Measurements from ENCODE around the gene SPATS2. TPM values are rescaled to one million over a fixed set of nuclear protein-coding genes. Genes with fewer than 3 reads are reported as not detected.
A peak's percentile ranks its signal among the peaks of the same experiment; 100 is the strongest.

SPATS2 gene
- total RNA-seq, 3 donors from 2014 or later (not counting 1 experiment from before 2014, with no cell fraction given), result 14.6 to 18.4 (median 15.4) TPM

- peaks cover 10% of the 10 kb centered on the region for H3K36me3 ChIP-seq (ENCODE audit: control insufficient read depth, insufficient read depth, low read length)
- Mint-ChIP-seq H3K4me1 (peaks cover 0 to 11% of the 10 kb centered on the region in 2 donors), H3K36me3 (no peaks in the 10 kb centered on the region), H3K9me3 (no peaks in the 10 kb centered on the region), H3K27ac (no peak overlapping the region), H3K4me3 (no peak overlapping the region), H3K27me3 (ENCODE audit: low read depth in 2 of 2) (peaks cover 0 to 17% of the 10 kb centered on the region in 2 donors)
- TF ChIP-seq, protein P1, sequence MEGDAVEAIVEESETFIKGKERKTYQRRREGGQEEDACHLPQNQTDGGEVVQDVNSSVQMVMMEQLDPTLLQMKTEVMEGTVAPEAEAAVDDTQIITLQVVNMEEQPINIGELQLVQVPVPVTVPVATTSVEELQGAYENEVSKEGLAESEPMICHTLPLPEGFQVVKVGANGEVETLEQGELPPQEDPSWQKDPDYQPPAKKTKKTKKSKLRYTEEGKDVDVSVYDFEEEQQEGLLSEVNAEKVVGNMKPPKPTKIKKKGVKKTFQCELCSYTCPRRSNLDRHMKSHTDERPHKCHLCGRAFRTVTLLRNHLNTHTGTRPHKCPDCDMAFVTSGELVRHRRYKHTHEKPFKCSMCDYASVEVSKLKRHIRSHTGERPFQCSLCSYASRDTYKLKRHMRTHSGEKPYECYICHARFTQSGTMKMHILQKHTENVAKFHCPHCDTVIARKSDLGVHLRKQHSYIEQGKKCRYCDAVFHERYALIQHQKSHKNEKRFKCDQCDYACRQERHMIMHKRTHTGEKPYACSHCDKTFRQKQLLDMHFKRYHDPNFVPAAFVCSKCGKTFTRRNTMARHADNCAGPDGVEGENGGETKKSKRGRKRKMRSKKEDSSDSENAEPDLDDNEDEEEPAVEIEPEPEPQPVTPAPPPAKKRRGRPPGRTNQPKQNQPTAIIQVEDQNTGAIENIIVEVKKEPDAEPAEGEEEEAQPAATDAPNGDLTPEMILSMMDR (IDR thresholded peaks at IDR 0.05), result no peak
- DNase-seq (no peak), ATAC-seq (no peak)
- intact Hi-C loops (cut with micrococcal nuclease), result no loop called here
- no peaks in the 10 kb centered on the region for H3K9me3 ChIP-seq (ENCODE audit: control insufficient read depth, insufficient read depth, low read length)
- H3K4me3 ChIP-seq (ENCODE audit: low read length), result no peak overlapping the region
- peaks cover 13% of the 10 kb centered on the region for H3K4me1 ChIP-seq (ENCODE audit: control insufficient read depth, insufficient read depth, low read length)
- WGBS (ENCODE audit: insufficient coverage), result 81% methylated on average over 7 of the region's 7 CpGs
- no peak overlapping the region for H3K27ac ChIP-seq (ENCODE audit: low read length)
- H3K27me3 ChIP-seq (ENCODE audit: control insufficient read depth, insufficient read depth, low read length), result peaks cover 5% of the 10 kb centered on the region
Observed at GRCh38 chr12:49552014-49552413, 184.8 kb downstream of the SPATS2 start.

- Histone ChIP-seq H3K36me3 (ENCODE audit: control insufficient read depth, insufficient read depth, low read length) (peaks cover 13% of the 10 kb centered on the region), H3K9me3 (ENCODE audit: control insufficient read depth, insufficient read depth, low read length) (no peaks in the 10 kb centered on the region), H3K4me1 (ENCODE audit: control insufficient read depth, insufficient read depth, low read length) (peaks cover 13% of the 10 kb centered on the region), H3K27ac (ENCODE audit: low read length) (no peak overlapping the region), H3K4me3 (ENCODE audit: low read length) (no peak overlapping the region), H3K27me3 (ENCODE audit: control insufficient read depth, insufficient read depth, low read length) (peaks cover 5% of the 10 kb centered on the region)
- no peaks in the 10 kb centered on the region for H3K36me3 Mint-ChIP-seq
- intact Hi-C loops (cut with micrococcal nuclease), result no loop called here
- DNase-seq (no peak), ATAC-seq (no peak)
- no peak overlapping the region for H3K27ac Mint-ChIP-seq
- peaks cover 0 to 15% of the 10 kb centered on the region in 2 donors for H3K27me3 Mint-ChIP-seq (ENCODE audit: low read depth in 2 of 2)
- peaks cover 0 to 11% of the 10 kb centered on the region in 2 donors for H3K4me1 Mint-ChIP-seq
- TF ChIP-seq, protein P1 (IDR thresholded peaks at IDR 0.05), result no peak
- no peak overlapping the region for H3K4me3 Mint-ChIP-seq
- no peaks in the 10 kb centered on the region for H3K9me3 Mint-ChIP-seq
- 46% methylated on average over 9 of the region's 9 CpGs for WGBS (ENCODE audit: insufficient coverage)
Observed at GRCh38 chr12:49552425-49552824, 185.2 kb downstream of the SPATS2 start.

- H3K27ac ChIP-seq (ENCODE audit: low read length), result no peak overlapping the region
- no peaks in the 10 kb centered on the region for H3K9me3 ChIP-seq (ENCODE audit: control insufficient read depth, insufficient read depth, low read length)
- peaks cover 0 to 11% of the 10 kb centered on the region in 2 donors for H3K4me1 Mint-ChIP-seq
- H3K4me3 ChIP-seq (ENCODE audit: low read length), result no peak overlapping the region
- TF ChIP-seq, protein P1 (IDR thresholded peaks at IDR 0.05), result no peak
- H3K4me3 Mint-ChIP-seq, result no peak overlapping the region
- H3K9me3 Mint-ChIP-seq, result no peaks in the 10 kb centered on the region
- peaks cover 0 to 14% of the 10 kb centered on the region in 2 donors for H3K27me3 Mint-ChIP-seq (ENCODE audit: low read depth in 2 of 2)
- H3K27ac Mint-ChIP-seq, result no peak overlapping the region
- ATAC-seq (no peak), DNase-seq (no peak)
- 94% methylated on average over 8 of the region's 8 CpGs for WGBS (ENCODE audit: insufficient coverage)
- H3K4me1 ChIP-seq (ENCODE audit: control insufficient read depth, insufficient read depth, low read length), result peaks cover 13% of the 10 kb centered on the region
- no peaks in the 10 kb centered on the region for H3K36me3 Mint-ChIP-seq
- peaks cover 18% of the 10 kb centered on the region for H3K36me3 ChIP-seq (ENCODE audit: control insufficient read depth, insufficient read depth, low read length)
- intact Hi-C loops (cut with micrococcal nuclease), result no loop called here
- H3K27me3 ChIP-seq (ENCODE audit: control insufficient read depth, insufficient read depth, low read length), result peaks cover 5% of the 10 kb centered on the region
Observed at GRCh38 chr12:49552899-49553298, 185.6 kb downstream of the SPATS2 start.

DNA sequence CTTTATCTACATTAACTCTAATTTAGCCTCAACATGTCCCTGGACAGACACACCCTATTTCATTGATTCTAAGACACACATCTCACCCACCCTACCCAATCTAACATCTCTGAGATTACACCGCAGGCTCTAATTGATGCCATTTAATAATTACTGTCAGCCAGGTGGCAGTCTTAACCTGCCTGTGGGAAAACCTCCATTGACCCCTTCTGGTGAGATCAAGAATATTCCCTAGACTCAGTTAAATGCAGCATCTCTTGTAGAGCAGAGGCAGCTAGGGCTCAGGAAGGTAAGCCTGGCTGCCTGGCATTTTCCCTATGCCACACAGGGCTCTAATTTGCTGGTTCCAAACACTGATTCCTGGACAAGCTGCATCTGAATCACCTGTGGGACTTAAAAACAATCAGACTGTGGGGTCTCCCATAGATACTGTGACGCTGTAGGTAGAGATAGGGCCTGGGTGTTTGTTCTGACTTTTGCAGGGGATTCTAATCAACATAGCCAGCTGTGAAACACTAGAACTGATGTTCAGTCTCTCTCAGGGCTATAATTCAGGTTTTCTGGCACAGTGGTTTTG is 186.3 kb downstream of the SPATS2 start:
- WGBS (ENCODE audit: insufficient coverage), result 59% methylated on average over 2 of the region's 2 CpGs
- Mint-ChIP-seq H3K36me3 (no peaks in the 10 kb centered on the region), H3K27me3 (ENCODE audit: low read depth in 2 of 2) (peaks cover 0 to 10% of the 10 kb centered on the region in 2 donors), H3K4me3 (no peak overlapping the region), H3K9me3 (no peaks in the 10 kb centered on the region), H3K27ac (no peak overlapping the region), H3K4me1 (peaks cover 0 to 4% of the 10 kb centered on the region in 2 donors)
- peaks cover 24% of the 10 kb centered on the region for H3K36me3 ChIP-seq (ENCODE audit: control insufficient read depth, insufficient read depth, low read length)
- H3K4me1 ChIP-seq (ENCODE audit: control insufficient read depth, insufficient read depth, low read length), result peaks cover 9% of the 10 kb centered on the region
- TF ChIP-seq, protein P1 (IDR thresholded peaks at IDR 0.05), result no peak
- no peak overlapping the region for H3K4me3 ChIP-seq (ENCODE audit: low read length)
- peaks cover 3% of the 10 kb centered on the region for H3K27me3 ChIP-seq (ENCODE audit: control insufficient read depth, insufficient read depth, low read length)
- H3K27ac ChIP-seq (ENCODE audit: low read length), result no peak overlapping the region
- DNase-seq (peak in 1 of 2 donors; percentile 72), ATAC-seq (peak in 2 of 3 donors; percentile 33 to 44)
- intact Hi-C loops (cut with micrococcal nuclease), result no loop called here
- no peaks in the 10 kb centered on the region for H3K9me3 ChIP-seq (ENCODE audit: control insufficient read depth, insufficient read depth, low read length)

All from natural killer cell (primary cell).